H9 (cell line): ENCODE results near the gene AKAP1. TPM values are rescaled to one million over a fixed set of nuclear protein-coding genes. Genes with fewer than 3 reads are reported as not detected.

Experiments used
- DNase-seq: peaks from one replicate; pipeline ENCODE4 v3.0.0-alpha.2; 2017
- H2AFZ ChIP-seq: one replicate; pipeline ENCODE4 v1.6.1; 2013; ENCODE audit warnings: mild to moderate bottlenecking, low read length, control low read depth, moderate library complexity
- H2AK5ac ChIP-seq: 2 replicates; pipeline ENCODE4 v1.6.1; 2013; ENCODE audit warnings: low read length, control low read depth, mixed read lengths; ENCODE audit not compliant: insufficient read length
- H2BK120ac ChIP-seq: one replicate; pipeline ENCODE4 v1.6.1; 2013; ENCODE audit warnings: low read depth, mild to moderate bottlenecking, low read length, control low read depth, inconsistent platforms; ENCODE audit not compliant: poor library complexity, severe bottlenecking
- H2BK12ac ChIP-seq: 2 replicates; pipeline ENCODE4 v1.6.1; 2013; ENCODE audit warnings: low read length, control low read depth, mixed read lengths, low read depth; ENCODE audit not compliant: insufficient read length
- H2BK15ac ChIP-seq: 2 replicates; pipeline ENCODE4 v1.6.1; 2013; ENCODE audit warnings: low read depth, low read length, control low read depth
- H2BK20ac ChIP-seq: one replicate; pipeline ENCODE4 v1.6.1; 2013; ENCODE audit warnings: low read depth, mild to moderate bottlenecking, low read length, control low read depth, inconsistent platforms; ENCODE audit not compliant: poor library complexity, severe bottlenecking
- H2BK5ac ChIP-seq: 2 replicates; pipeline ENCODE4 v1.6.1; 2013; ENCODE audit warnings: low read length, control low read depth, mixed read lengths; ENCODE audit not compliant: insufficient read length
- H3K14ac ChIP-seq: 2 replicates; pipeline ENCODE4 v1.6.1; 2013; ENCODE audit warnings: low read length, control low read depth; ENCODE audit not compliant: insufficient read depth
- H3K18ac ChIP-seq: 2 replicates; pipeline ENCODE4 v1.6.1; 2013; ENCODE audit warnings: low read depth, mild to moderate bottlenecking, mixed read lengths, low read length, control low read depth; ENCODE audit not compliant: insufficient read length
- H3K23ac ChIP-seq: 2 replicates; pipeline ENCODE4 v1.6.1; 2013; ENCODE audit warnings: low read length, control low read depth, mixed read lengths, low read depth; ENCODE audit not compliant: insufficient read length
- H3K23me2 ChIP-seq: 2 replicates; pipeline ENCODE4 v1.6.1; 2013; ENCODE audit warnings: low read depth, mild to moderate bottlenecking, mixed read lengths, low read length, control low read depth; ENCODE audit not compliant: insufficient read length, poor library complexity, severe bottlenecking
- H3K27ac ChIP-seq: 2 replicates; pipeline ENCODE4 v1.5.1; 2013; ENCODE audit warnings: low read length, control low read depth, mixed read lengths, low read depth; ENCODE audit not compliant: insufficient read length
- H3K27me3 ChIP-seq: 2 replicates; pipeline ENCODE4 v1.6.1; 2013; ENCODE audit warnings: low read length, control low read depth, inconsistent platforms; ENCODE audit not compliant: insufficient read depth
- H3K4ac ChIP-seq: 2 replicates; pipeline ENCODE4 v1.6.1; 2013; ENCODE audit warnings: low read depth, mild to moderate bottlenecking, control low read depth, inconsistent platforms, low read length, moderate library complexity
- H3K4me1 ChIP-seq: 2 replicates; pipeline ENCODE4 v1.6.1; 2013; ENCODE audit warnings: low read length, control low read depth, inconsistent platforms; ENCODE audit not compliant: insufficient read depth
- H3K4me2 ChIP-seq: 2 replicates; pipeline ENCODE4 v1.6.1; 2013; ENCODE audit warnings: low read length, control low read depth, mixed read lengths; ENCODE audit not compliant: insufficient read length, insufficient read depth
- H3K56ac ChIP-seq: 2 replicates; pipeline ENCODE4 v1.6.1; 2013; ENCODE audit warnings: low read depth, mild to moderate bottlenecking, mixed read lengths, low read length, control low read depth; ENCODE audit not compliant: insufficient read length
- H3K79me1 ChIP-seq: 2 replicates; pipeline ENCODE4 v1.6.1; 2013; ENCODE audit warnings: low read depth, mild to moderate bottlenecking, moderate library complexity, low read length, control low read depth, inconsistent platforms; ENCODE audit not compliant: insufficient read depth, poor library complexity, severe bottlenecking
- H3K79me2 ChIP-seq: 2 replicates; pipeline ENCODE4 v1.6.1; 2013; ENCODE audit warnings: low read length, control low read depth, inconsistent platforms; ENCODE audit not compliant: insufficient read depth
- H3K9ac ChIP-seq: 2 replicates; pipeline ENCODE4 v1.6.1; 2013; ENCODE audit warnings: low read length, control low read depth, mixed read lengths; ENCODE audit not compliant: insufficient read length; ENCODE audit errors: extremely low read depth
- H3K9me3 ChIP-seq: one replicate; pipeline ENCODE4 v1.6.1; 2013; ENCODE audit warnings: low read depth, low read length, inconsistent platforms; ENCODE audit not compliant: control insufficient read depth
- H3T11ph ChIP-seq: one replicate; pipeline ENCODE4 v1.6.1; 2013; ENCODE audit warnings: mild to moderate bottlenecking, low read length, control low read depth, inconsistent platforms
- H4K20me1 ChIP-seq: one replicate; pipeline ENCODE4 v1.6.1; 2013; ENCODE audit not compliant: control insufficient read depth, insufficient read length, insufficient read depth
- H4K5ac ChIP-seq: 2 replicates; pipeline ENCODE4 v1.6.1; 2013; ENCODE audit warnings: low read depth, mild to moderate bottlenecking, mixed read lengths, low read length, control low read depth; ENCODE audit not compliant: insufficient read length
- H4K8ac ChIP-seq: replicated peaks from 2 replicates; pipeline ENCODE4 v1.6.1; 2013; ENCODE audit warnings: low read length, control low read depth, mixed read lengths, low read depth; ENCODE audit not compliant: insufficient read length
- H4K91ac ChIP-seq: 2 replicates; pipeline ENCODE4 v1.6.1; 2013; ENCODE audit warnings: low read depth, mild to moderate bottlenecking, moderate library complexity, mixed read lengths, low read length, control low read depth; ENCODE audit not compliant: insufficient read length
- H3K27ac Mint-ChIP-seq, 3 experiments: 2 replicates in 2 of 3; 3 replicates in 1 of 3; pipeline ENCODE4 v1.8.0; 2020 to 2021; ENCODE audit warnings: mixed read lengths in 3 of 3, mild to moderate bottlenecking in 1 of 3, moderate library complexity in 1 of 3
- H3K27me3 Mint-ChIP-seq: 2 replicates; pipeline ENCODE4 v1.8.0; 2021; ENCODE audit warnings: low read depth, mild to moderate bottlenecking, moderate library complexity, mixed read lengths
- H3K36me3 Mint-ChIP-seq, 3 experiments: 2 replicates in 2 of 3; 3 replicates in 1 of 3; pipeline ENCODE4 v1.8.0; 2020 to 2021; ENCODE audit warnings: low read depth in 3 of 3, mixed read lengths in 3 of 3; ENCODE audit not compliant: insufficient read depth in 1 of 3
- H3K4me1 Mint-ChIP-seq, 2 experiments: 2 replicates each; pipeline ENCODE4 v1.8.0; 2020; ENCODE audit warnings: mixed read lengths in 2 of 2
- H3K4me3 Mint-ChIP-seq, 2 experiments: 2 replicates in 1 of 2; 3 replicates in 1 of 2; pipeline ENCODE4 v1.8.0; 2020 to 2021; ENCODE audit warnings: mild to moderate bottlenecking in 2 of 2, mixed read lengths in 2 of 2, moderate library complexity in 1 of 2
- H3K9me3 Mint-ChIP-seq, 2 experiments: 2 replicates in 1 of 2; 3 replicates in 1 of 2; pipeline ENCODE4 v1.8.0; 2020; ENCODE audit warnings: mild to moderate bottlenecking in 2 of 2, mixed read lengths in 2 of 2, moderate library complexity in 1 of 2
- WGBS: extraction: QIAGEN DNeasy Blood & Tissue Kit; methylation state at CpG from one replicate; pipeline ENCODE4 v1.1.7; 2013; ENCODE audit warnings: missing lambda C conversion rate, low lambda C conversion rate, mixed read lengths; ENCODE audit not compliant: insufficient read length; ENCODE audit errors: extremely low coverage; 5-methylcytosine and 5-hydroxymethylcytosine counted together
- total RNA-seq: library from RNA; stranded (reverse); gene quantifications from 2 replicates; pipeline ENCODE4 v1.2.1, GENCODE V29; 2021
- TF ChIP-seq, protein P1 (sequence below): fragments of 200-600 bp; sonication (generic); conservative IDR thresholded peaks from 3 replicates; pipeline ENCODE4 v1.8.0; 2021; ENCODE audit warnings: antibody characterized with exemption, mild to moderate bottlenecking

Gene AKAP1
- total RNA-seq, 1 experiment from 2014 or later, result 61.2 TPM

DNA sequence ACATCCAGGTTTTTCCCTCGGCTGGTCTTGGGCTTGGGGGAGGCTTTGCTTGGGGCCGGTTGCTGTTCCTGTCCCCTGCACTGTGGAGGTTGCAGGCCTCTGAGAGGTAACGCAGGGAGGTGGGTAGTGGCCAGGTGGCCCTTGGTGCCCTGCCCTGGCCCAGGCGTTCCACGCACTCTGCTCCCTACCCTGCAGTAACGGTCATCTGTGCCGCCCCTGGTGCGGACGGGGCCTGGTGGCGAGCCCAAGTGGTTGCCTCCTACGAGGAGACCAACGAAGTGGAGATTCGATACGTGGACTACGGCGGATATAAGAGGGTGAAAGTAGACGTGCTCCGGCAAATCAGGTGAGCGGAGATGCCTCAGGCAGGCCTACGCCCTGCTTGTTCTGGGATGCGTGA lies 30.9 kb downstream of the AKAP1 start:
- Histone ChIP-seq H3K9ac (no peak overlapping the region), H4K8ac (no peak overlapping the region), H3K4ac (no peak overlapping the region), H3K23me2 (no peaks in the 10 kb centered on the region), H3K18ac (no peak overlapping the region), H3K27ac (no peak overlapping the region), H3K27me3 (no peaks in the 10 kb centered on the region), H3K79me2 (no peaks in the 10 kb centered on the region), H2AK5ac (no peak overlapping the region), H3K23ac (no peak overlapping the region), H2AFZ (no peak overlapping the region), H2BK5ac (no peak overlapping the region), H4K5ac (no peak overlapping the region), H4K91ac (no peak overlapping the region), H2BK15ac (no peak overlapping the region), H3K9me3 (no peaks in the 10 kb centered on the region), H4K20me1 (peaks cover 2% of the 10 kb centered on the region), H2BK20ac (no peak overlapping the region), H3K4me2 (no peak overlapping the region), H3T11ph (no peak overlapping the region), H3K56ac (no peak overlapping the region), H3K79me1 (no peaks in the 10 kb centered on the region), H3K14ac (no peak overlapping the region), H3K4me1 (no peaks in the 10 kb centered on the region), H2BK12ac (no peak overlapping the region), H2BK120ac (no peak overlapping the region)
- WGBS, result no CpG with 5 or more reads among the region's 21 CpGs
- H3K4me1 Mint-ChIP-seq, result peaks cover 16% of the 10 kb centered on the region in 2 experiments
- TF ChIP-seq, protein P1, sequence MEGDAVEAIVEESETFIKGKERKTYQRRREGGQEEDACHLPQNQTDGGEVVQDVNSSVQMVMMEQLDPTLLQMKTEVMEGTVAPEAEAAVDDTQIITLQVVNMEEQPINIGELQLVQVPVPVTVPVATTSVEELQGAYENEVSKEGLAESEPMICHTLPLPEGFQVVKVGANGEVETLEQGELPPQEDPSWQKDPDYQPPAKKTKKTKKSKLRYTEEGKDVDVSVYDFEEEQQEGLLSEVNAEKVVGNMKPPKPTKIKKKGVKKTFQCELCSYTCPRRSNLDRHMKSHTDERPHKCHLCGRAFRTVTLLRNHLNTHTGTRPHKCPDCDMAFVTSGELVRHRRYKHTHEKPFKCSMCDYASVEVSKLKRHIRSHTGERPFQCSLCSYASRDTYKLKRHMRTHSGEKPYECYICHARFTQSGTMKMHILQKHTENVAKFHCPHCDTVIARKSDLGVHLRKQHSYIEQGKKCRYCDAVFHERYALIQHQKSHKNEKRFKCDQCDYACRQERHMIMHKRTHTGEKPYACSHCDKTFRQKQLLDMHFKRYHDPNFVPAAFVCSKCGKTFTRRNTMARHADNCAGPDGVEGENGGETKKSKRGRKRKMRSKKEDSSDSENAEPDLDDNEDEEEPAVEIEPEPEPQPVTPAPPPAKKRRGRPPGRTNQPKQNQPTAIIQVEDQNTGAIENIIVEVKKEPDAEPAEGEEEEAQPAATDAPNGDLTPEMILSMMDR, result no peak
- H3K27ac Mint-ChIP-seq, result no peak overlapping the region; a peak in 1 of 7 replicates
- H3K4me3 Mint-ChIP-seq, result no peak overlapping the region
- no peaks in the 10 kb centered on the region for H3K9me3 Mint-ChIP-seq
- no peaks in the 10 kb centered on the region for H3K27me3 Mint-ChIP-seq
- H3K36me3 Mint-ChIP-seq, result peaks cover 68 to 91% (median 84%) of the 10 kb centered on the region in 3 experiments
- no peak for DNase-seq
